Osteocyte (in vitro differentiated cells): Measurements from ENCODE around the gene TBL2. TPM values are rescaled to one million over a fixed set of nuclear protein-coding genes. Genes with fewer than 3 reads are reported as not detected.
"Not testable (repeated sequence)": the region's sequence is repeated elsewhere in the genome, so short reads cannot be mapped to it uniquely, and the experiment has no call there.

Experiments used
- DNase-seq: peaks from one replicate; pipeline ENCODE4 v3.0.0; 2021; ENCODE audit warnings: mixed read lengths; ENCODE audit not compliant: unreplicated experiment; ENCODE audit errors: extremely low spot score
- H3K27ac Mint-ChIP-seq: one replicate; pipeline ENCODE4 v1.8.0; 2021; ENCODE audit warnings: mild to moderate bottlenecking, mixed read lengths; ENCODE audit not compliant: unreplicated experiment
- H3K27me3 Mint-ChIP-seq: one replicate; pipeline ENCODE4 v1.8.0; 2021; ENCODE audit warnings: mixed read lengths; ENCODE audit not compliant: unreplicated experiment
- H3K36me3 Mint-ChIP-seq: one replicate; pipeline ENCODE4 v1.8.0; 2021; ENCODE audit warnings: mixed read lengths; ENCODE audit not compliant: unreplicated experiment
- H3K4me1 Mint-ChIP-seq: one replicate; pipeline ENCODE4 v1.8.0; 2021; ENCODE audit warnings: mixed read lengths; ENCODE audit not compliant: unreplicated experiment
- H3K4me3 Mint-ChIP-seq: one replicate; pipeline ENCODE4 v1.8.0; 2021; ENCODE audit warnings: mild to moderate bottlenecking, moderate library complexity, mixed read lengths; ENCODE audit not compliant: unreplicated experiment
- H3K9me3 Mint-ChIP-seq: one replicate; pipeline ENCODE4 v1.8.0; 2021; ENCODE audit warnings: mixed read lengths; ENCODE audit not compliant: unreplicated experiment
- CTCF ChIP-seq: fragments of 200-600 bp; sonication (generic); IDR thresholded peaks from 2 replicates; pipeline ENCODE4 v1.5.0; 2021; ENCODE audit warnings: antibody characterized with exemption, mild to moderate bottlenecking, moderate library complexity
- total RNA-seq: library from RNA; stranded (reverse); gene quantifications from 2 replicates; pipeline ENCODE4 v1.2.1, GENCODE V29; 2021

The TBL2 gene
- total RNA-seq, 1 donor from 2014 or later = 48.0 TPM

GRCh38 chr7:73555411-73555982 lies 22.9 kb downstream of the TBL2 start:
- peaks cover 7% of the 10 kb centered on the region for H3K36me3 Mint-ChIP-seq
- peak overlapping the region; percentile 80 for H3K4me3 Mint-ChIP-seq
- H3K27ac Mint-ChIP-seq = peak overlapping the region; percentile 79
- peaks cover 33% of the 10 kb centered on the region for H3K4me1 Mint-ChIP-seq
- no peaks in the 10 kb centered on the region for H3K9me3 Mint-ChIP-seq
- TF ChIP-seq CTCF = no peak
- H3K27me3 Mint-ChIP-seq = no peaks in the 10 kb centered on the region
- no peak for DNase-seq

- not testable (repeated sequence) for H3K9me3 Mint-ChIP-seq, H3K27ac Mint-ChIP-seq, H3K4me3 Mint-ChIP-seq
Observed at GRCh38 chr7:73550093-73550492, 28.3 kb downstream of the TBL2 start.

GRCh38 chr7:73549176-73549575 lies 29.2 kb downstream of the TBL2 start:
- DNase-seq = no peak
- TF ChIP-seq CTCF = no peak
- H3K36me3 Mint-ChIP-seq = peaks cover 20% of the 10 kb centered on the region
- H3K9me3 Mint-ChIP-seq = no peaks in the 10 kb centered on the region
- H3K4me3 Mint-ChIP-seq = no peak overlapping the region
- H3K27ac Mint-ChIP-seq = no peak overlapping the region
- no peaks in the 10 kb centered on the region for H3K27me3 Mint-ChIP-seq
- no peaks in the 10 kb centered on the region for H3K4me1 Mint-ChIP-seq

More at GRCh38 chr7:73550093-73550492, 28.3 kb downstream of the TBL2 start:
- H3K36me3 Mint-ChIP-seq = peaks cover 20% of the 10 kb centered on the region
- not testable (repeated sequence) for H3K4me1 Mint-ChIP-seq, DNase-seq, H3K27me3 Mint-ChIP-seq

GRCh38 chr7:73547841-73548240 lies 30.5 kb downstream of the TBL2 start:
- DNase-seq = no peak
- Mint-ChIP-seq H3K27ac (no peak overlapping the region), H3K4me3 (no peak overlapping the region), H3K9me3 (no peaks in the 10 kb centered on the region), H3K36me3 (peaks cover 27% of the 10 kb centered on the region), H3K27me3 (no peaks in the 10 kb centered on the region), H3K4me1 (no peaks in the 10 kb centered on the region)
- TF ChIP-seq CTCF = no peak

- no peak for TF ChIP-seq CTCF
- no peak overlapping the region for H3K27ac Mint-ChIP-seq
- H3K9me3 Mint-ChIP-seq = no peaks in the 10 kb centered on the region
- H3K4me3 Mint-ChIP-seq = no peak overlapping the region
- no peaks in the 10 kb centered on the region for H3K27me3 Mint-ChIP-seq
- DNase-seq = no peak
- peaks cover 39% of the 10 kb centered on the region for H3K36me3 Mint-ChIP-seq
- no peaks in the 10 kb centered on the region for H3K4me1 Mint-ChIP-seq
Observed at GRCh38 chr7:73544678-73545077, 33.7 kb downstream of the TBL2 start.

GRCh38 chr7:73541722-73542121 lies 36.7 kb downstream of the TBL2 start:
- no peak overlapping the region for H3K27ac Mint-ChIP-seq
- no peaks in the 10 kb centered on the region for H3K27me3 Mint-ChIP-seq
- no peak for DNase-seq
- H3K36me3 Mint-ChIP-seq = peaks cover 53% of the 10 kb centered on the region
- no peaks in the 10 kb centered on the region for H3K9me3 Mint-ChIP-seq
- TF ChIP-seq CTCF = no peak
- no peaks in the 10 kb centered on the region for H3K4me1 Mint-ChIP-seq
- H3K4me3 Mint-ChIP-seq = no peak overlapping the region
